ENCODE data around the gene HEMGN. TPM values are rescaled to one million over a fixed set of nuclear protein-coding genes. Genes with fewer than 3 reads are reported as not detected.

HEMGN gene
- total and polyA plus RNA-seq, 2 of the 13 experiments (the other 11 are each of a cell fraction or from before 2014, with no cell fraction given) = not detected

- TF ChIP-seq ZNF362 (CRISPR knock-in tag; IDR thresholded peaks at IDR 0.05; ENCODE audit: borderline replicate concordance) (peak; percentile 55; the same call in 1 of the 2 replicates), TIGD3 (CRISPR knock-in tag; IDR thresholded peaks at IDR 0.05; ENCODE audit: borderline replicate concordance) (no peak), HNRNPH1 (optimal IDR thresholded peaks at IDR 0.05; ENCODE audit: low read depth, low read length) (no peak), ZNF407 (CRISPR knock-in tag; IDR thresholded peaks at IDR 0.05; ENCODE audit: not compliant biosample characterization) (peak; percentile 95), RBAK (CRISPR knock-in tag; IDR thresholded peaks at IDR 0.05) (no peak; the same call in 1 of the 2 replicates), HNF4A (CRISPR knock-in tag; IDR thresholded peaks at IDR 0.05) (peak; percentile 15; the same call in 1 of the 2 replicates), ZNF367 (CRISPR knock-in tag; IDR thresholded peaks at IDR 0.05; ENCODE audit: borderline replicate concordance) (peak; percentile 90; the same call in 1 of the 2 replicates), ERF (CRISPR knock-in tag; IDR thresholded peaks at IDR 0.05) (peak; percentile 72; the same call in 1 of the 2 replicates), ZBTB7B (CRISPR knock-in tag; IDR thresholded peaks at IDR 0.05) (peak; percentile 83), ZMYM3 (CRISPR knock-in tag; IDR thresholded peaks at IDR 0.05) (no peak), MTF2 (CRISPR knock-in tag; IDR thresholded peaks at IDR 0.05; ENCODE audit: borderline replicate concordance) (peak; percentile 83; the same call in 1 of the 2 replicates), FOXA3 (CRISPR knock-in tag; IDR thresholded peaks at IDR 0.05) (peak; percentile 82), HES4 (CRISPR knock-in tag; IDR thresholded peaks at IDR 0.05; ENCODE audit: borderline replicate concordance) (peak; percentile 36; the same call in 1 of the 2 replicates), ASH2L (IDR thresholded peaks at IDR 0.05; ENCODE audit: insufficient read length, low read depth, low read length) (peak; percentile 91), GABPB1 (CRISPR knock-in tag; IDR thresholded peaks at IDR 0.05) (peak; percentile 96), ZFY (CRISPR knock-in tag; IDR thresholded peaks at IDR 0.05) (peak; percentile 98), ZNF12 (CRISPR knock-in tag; IDR thresholded peaks at IDR 0.05) (peak; percentile 83), ZNF850 (CRISPR knock-in tag; conservative IDR thresholded peaks at IDR 0.05) (no peak)
Observed at GRCh38 chr9:97921959-97922724, 15.8 kb downstream of the HEMGN start, which contains the start of gene TRMO (continued).
